A549 (cell line): ENCODE data around the gene VPS41. TPM values are rescaled to one million over a fixed set of nuclear protein-coding genes. Genes with fewer than 3 reads are reported as not detected.

Experiments used
- ATAC-seq, 2 experiments: fragments of 200-7000 bp in 1 of 2; fragments of >200 bp in 1 of 2; cut with Nextera tagmentation in 1 of 2; cut with Tn5 transposase in 1 of 2; 3 replicates each; pipeline versions ENCODE4 v1.8.0 to v1.9.1; 2018 to 2020; ENCODE audit warnings: mild to moderate bottlenecking in 1 of 2, moderate library complexity in 1 of 2
- CTCF ChIA-PET: fragments of 300-600 bp; sonication (Branson Sonifier 250); formaldehyde crosslinking; extraction: SDS; loops from one replicate; lab custom pipeline; 2021; ENCODE audit warnings: antibody characterized with exemption, inconsistent platforms; lab: Yijun Ruan, JAX
- POLR2A ChIA-PET: fragments of 350-600 bp; formaldehyde crosslinking; extraction: SDS; loops from one replicate; lab custom pipeline; 2021; ENCODE audit warnings: antibody characterized with exemption, inconsistent platforms; lab: Yijun Ruan, JAX
- DNase-seq, 2 experiments: peaks; one replicate each; pipeline versions ENCODE4 v3.0.0 to v3.0.0-alpha.2; 2011 to 2016; ENCODE audit warnings: low read depth in 1 of 2, low spot score in 1 of 2
- FAIRE-seq: peaks from 2 replicates; lab custom pipeline; 2011; peaks lifted over from hg19 to GRCh38; lab: Jason Lieb, UNC
- H3K27ac ChIP-seq, 2 experiments: fragments of >200 bp; sonication (Bioruptor Twin); formaldehyde crosslinking; 3 replicates each; pipeline ENCODE4 v1.5.1; 2016 to 2017
- H3K4me1 ChIP-seq: fragments of >200 bp; sonication (Bioruptor Twin); formaldehyde crosslinking; 3 replicates; pipeline ENCODE4 v1.6.1; 2016
- H3K4me2 ChIP-seq: fragments of >200 bp; sonication (Bioruptor Twin); formaldehyde crosslinking; 3 replicates; pipeline ENCODE4 v1.6.1; 2016
- H3K4me3 ChIP-seq: fragments of >200 bp; sonication (Bioruptor Twin); formaldehyde crosslinking; 3 replicates; pipeline ENCODE4 v1.5.1; 2016
- H3K9me3 ChIP-seq: fragments of >200 bp; sonication (Bioruptor Twin); formaldehyde crosslinking; 3 replicates; pipeline ENCODE4 v1.6.1; 2016
- CBX2 ChIP-seq: fragments of 200-600 bp; sonication (generic); IDR thresholded peaks from 2 replicates; pipeline ENCODE4 v1.6.1; 2016; ENCODE audit warnings: low read depth, mild to moderate bottlenecking, borderline replicate concordance
- CEBPB ChIP-seq, 2 experiments: fragments of >200 bp in 1 of 2; sonication (Bioruptor Twin) in 1 of 2; formaldehyde crosslinking in 1 of 2; IDR thresholded peaks; 2 replicates each; pipeline ENCODE4 v1.6.1; 2012 to 2016
- CHD4 ChIP-seq: fragments of 200-600 bp; sonication (generic); IDR thresholded peaks from 2 replicates; pipeline ENCODE4 v1.6.1; 2016; ENCODE audit warnings: antibody characterized with exemption, mild to moderate bottlenecking, borderline replicate concordance
- EHMT2 ChIP-seq: fragments of 200-600 bp; sonication (generic); IDR thresholded peaks from 2 replicates; pipeline ENCODE4 v1.6.1; 2016; ENCODE audit warnings: antibody characterized with exemption, low read depth, mild to moderate bottlenecking, moderate library complexity
- ESRRA ChIP-seq: fragments of 150-350 bp; IDR thresholded peaks from 2 replicates; pipeline ENCODE4 v1.6.1; 2014; ENCODE audit warnings: mild to moderate bottlenecking, low read length, borderline replicate concordance
- FOSB ChIP-seq: fragments of 250-450 bp; sonication (Bioruptor Pico); IDR thresholded peaks from 2 replicates; pipeline ENCODE4 v1.5.0; 2020; ENCODE audit warnings: mild to moderate bottlenecking, moderate library complexity
- FOSL2 ChIP-seq, 2 experiments: fragments of 450-650 bp in 1 of 2; fragments of >200 bp in 1 of 2; sonication (Bioruptor Twin) in 1 of 2; formaldehyde crosslinking; IDR thresholded peaks; 2 replicates each; pipeline versions ENCODE4 v1.5.0 to v1.6.1; 2016 to 2020; ENCODE audit warnings: mild to moderate bottlenecking in 1 of 2, moderate library complexity in 1 of 2
- HOXB13 ChIP-seq: fragments of 250-450 bp; sonication (Bioruptor Pico); IDR thresholded peaks from 2 replicates; pipeline ENCODE4 v1.5.0; 2020; ENCODE audit warnings: low read depth, mild to moderate bottlenecking, moderate library complexity
- JUN ChIP-seq, 2 experiments: fragments of >200 bp; sonication (Bioruptor Twin); formaldehyde crosslinking; IDR thresholded peaks; 2 replicates in 1 of 2; 3 replicates in 1 of 2; pipeline ENCODE4 v1.6.1; 2016 to 2017
- JUNB ChIP-seq: fragments of >200 bp; sonication (Bioruptor Twin); formaldehyde crosslinking; IDR thresholded peaks from 2 replicates; pipeline ENCODE4 v1.6.1; 2016
- MYC ChIP-seq: IDR thresholded peaks from 2 replicates; pipeline ENCODE4 v1.6.1; 2012; ENCODE audit warnings: mild to moderate bottlenecking, inconsistent platforms, low read length, improper control_type of control experiment, borderline replicate concordance
- NFE2L2 ChIP-seq: fragments of 150-350 bp; conservative IDR thresholded peaks from 2 replicates; pipeline ENCODE4 v1.6.1; 2014; ENCODE audit warnings: low read length
- PHF8 ChIP-seq: fragments of 200-600 bp; sonication (generic); IDR thresholded peaks from 2 replicates; pipeline ENCODE4 v1.6.1; 2016; ENCODE audit warnings: low read depth, mild to moderate bottlenecking, antibody characterized with exemption, moderate library complexity, borderline replicate concordance
- POLR2AphosphoS2 ChIP-seq: conservative IDR thresholded peaks from 2 replicates; pipeline ENCODE4 v1.6.1; 2012; ENCODE audit warnings: low read length, improper control_type of control experiment, inconsistent platforms
- RAD21 ChIP-seq, 2 experiments: fragments of >200 bp in 1 of 2; sonication (Bioruptor Twin) in 1 of 2; formaldehyde crosslinking in 1 of 2; IDR thresholded peaks in 1 of 2; conservative IDR thresholded peaks in 1 of 2; 2 replicates in 1 of 2; 3 replicates in 1 of 2; pipeline ENCODE4 v1.6.1; 2012 to 2018; ENCODE audit warnings: inconsistent platforms in 1 of 2
- RCOR1 ChIP-seq: fragments of 150-350 bp; IDR thresholded peaks from 2 replicates; pipeline ENCODE4 v1.6.1; 2014; ENCODE audit warnings: antibody characterized with exemption, low read length, low read depth
- SREBF2 ChIP-seq: fragments of 450-650 bp; IDR thresholded peaks from 2 replicates; pipeline ENCODE4 v1.6.1; 2014; ENCODE audit warnings: mild to moderate bottlenecking, moderate library complexity
- ZC3H11A ChIP-seq: fragments of 450-650 bp; IDR thresholded peaks from 2 replicates; pipeline ENCODE4 v1.6.1; 2014; ENCODE audit warnings: antibody characterized with exemption, mild to moderate bottlenecking
- ZSCAN20 ChIP-seq: fragments of 250-450 bp; sonication (Bioruptor Pico); IDR thresholded peaks from 2 replicates; pipeline ENCODE4 v1.8.0; 2022; ENCODE audit warnings: mild to moderate bottlenecking, moderate library complexity
- WGBS: methylation state at CpG from one replicate; pipeline ENCODE4 v1.1.6; 2017; ENCODE audit errors: missing lambda C conversion rate; 5-methylcytosine and 5-hydroxymethylcytosine counted together
- polyA plus RNA-seq, 4 experiments: library from polyadenylated mRNA; depleted of rRNA in 3 of 4; stranded (reverse); fragments of >200 nt; fragmentation: RNase III in 1 of 4; extraction: RNeasy Plus Mini Kit Qiagen cat#74134 plus additional on column Dnase treatment in 1 of 4; gene quantifications; 2 replicates in 3 of 4; 3 replicates in 1 of 4; pipeline ENCODE4 v1.2.3, GENCODE V29; 2011 to 2017
- TF ChIP-seq, protein P1 (sequence below): fragments of 450-650 bp; IDR thresholded peaks from 2 replicates; pipeline ENCODE4 v1.6.1; 2014; ENCODE audit warnings: antibody characterized with exemption
- TF ChIP-seq, protein P2 (sequence below): fragments of >200 bp; sonication (Bioruptor Twin); formaldehyde crosslinking; IDR thresholded peaks from 3 replicates; pipeline ENCODE4 v1.5.1; 2016
- TF ChIP-seq, protein P3 (sequence below): fragments of 200-600 bp; sonication (generic); IDR thresholded peaks from 2 replicates; pipeline ENCODE4 v1.6.1; 2016; ENCODE audit warnings: antibody characterized with exemption, mild to moderate bottlenecking, moderate library complexity
- TF ChIP-seq, protein P4 (sequence below): fragments of >200 bp; sonication (Bioruptor Twin); formaldehyde crosslinking; IDR thresholded peaks from 2 replicates; pipeline ENCODE4 v1.6.1; 2016

The VPS41 gene
- polyA plus RNA-seq, 2 of the 4 experiments (the other 2 are of a cell fraction) = 24.6 to 59.9 TPM

DNA sequence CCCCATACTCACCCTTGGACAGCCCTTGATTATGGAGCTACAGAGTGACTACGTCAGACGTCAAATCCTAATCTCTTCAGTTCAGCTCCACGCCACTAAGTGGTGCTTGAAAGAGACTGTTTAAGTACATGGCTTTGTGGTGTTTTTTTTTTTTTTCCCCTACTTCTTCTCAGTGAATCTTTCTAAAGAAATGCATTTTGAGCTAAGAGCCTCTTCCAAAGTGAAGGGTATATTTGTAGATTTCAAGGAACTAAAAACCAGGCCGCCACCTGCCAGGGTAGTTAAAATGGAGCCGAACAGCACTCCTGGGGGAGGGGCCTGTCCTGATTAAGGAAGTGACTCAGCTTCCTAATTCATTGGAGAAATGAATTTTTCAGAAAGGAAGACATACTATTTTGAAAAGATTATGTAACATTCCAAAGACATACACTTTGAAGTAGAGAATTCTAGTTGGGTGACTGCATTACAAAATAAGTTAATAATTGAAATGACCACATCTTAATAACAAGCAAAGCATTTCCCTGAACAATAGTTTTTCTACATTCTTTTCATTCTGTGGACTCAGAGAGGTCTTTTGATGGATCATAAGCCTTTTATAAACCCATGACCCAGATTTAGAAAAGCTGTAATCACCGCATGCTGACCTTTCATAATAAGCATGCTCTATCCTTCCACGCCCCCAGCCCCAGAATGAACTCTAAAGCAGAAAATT lies 20.6 kb upstream of the VPS41 start:
- peak overlapping the region; percentile 25; the same call in 2 of the 3 replicates for H3K4me2 ChIP-seq
- 81% methylated on average over 7 of the region's 7 CpGs for WGBS
- no peaks in the 10 kb centered on the region for H3K9me3 ChIP-seq
- peaks cover 9% of the 10 kb centered on the region; the same call in 1 of the 3 replicates for H3K4me1 ChIP-seq
- no peak for ATAC-seq
- FAIRE-seq = no peak
- DNase-seq = peak in 1 of 2 experiments; percentile 20
- H3K4me3 ChIP-seq = no peak overlapping the region
- H3K27ac ChIP-seq = 0 out of 6 replicates have a peak overlapping the region, but pooled peaks of 1 of the 2 experiments have one; percentile 11
- TF ChIP-seq, protein P1, sequence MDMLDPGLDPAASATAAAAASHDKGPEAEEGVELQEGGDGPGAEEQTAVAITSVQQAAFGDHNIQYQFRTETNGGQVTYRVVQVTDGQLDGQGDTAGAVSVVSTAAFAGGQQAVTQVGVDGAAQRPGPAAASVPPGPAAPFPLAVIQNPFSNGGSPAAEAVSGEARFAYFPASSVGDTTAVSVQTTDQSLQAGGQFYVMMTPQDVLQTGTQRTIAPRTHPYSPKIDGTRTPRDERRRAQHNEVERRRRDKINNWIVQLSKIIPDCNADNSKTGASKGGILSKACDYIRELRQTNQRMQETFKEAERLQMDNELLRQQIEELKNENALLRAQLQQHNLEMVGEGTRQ = no peak
- no peak for TF ChIP-seq FOSL2 (IDR thresholded peaks at IDR 0.05)
- TF ChIP-seq FOSL2 (CRISPR knock-in tag; IDR thresholded peaks at IDR 0.05) = 0 out of 2 replicates have a peak, but pooled peaks have one; percentile 12
- no peak for TF ChIP-seq FOSB (CRISPR knock-in tag)
- TF ChIP-seq, protein P2, sequence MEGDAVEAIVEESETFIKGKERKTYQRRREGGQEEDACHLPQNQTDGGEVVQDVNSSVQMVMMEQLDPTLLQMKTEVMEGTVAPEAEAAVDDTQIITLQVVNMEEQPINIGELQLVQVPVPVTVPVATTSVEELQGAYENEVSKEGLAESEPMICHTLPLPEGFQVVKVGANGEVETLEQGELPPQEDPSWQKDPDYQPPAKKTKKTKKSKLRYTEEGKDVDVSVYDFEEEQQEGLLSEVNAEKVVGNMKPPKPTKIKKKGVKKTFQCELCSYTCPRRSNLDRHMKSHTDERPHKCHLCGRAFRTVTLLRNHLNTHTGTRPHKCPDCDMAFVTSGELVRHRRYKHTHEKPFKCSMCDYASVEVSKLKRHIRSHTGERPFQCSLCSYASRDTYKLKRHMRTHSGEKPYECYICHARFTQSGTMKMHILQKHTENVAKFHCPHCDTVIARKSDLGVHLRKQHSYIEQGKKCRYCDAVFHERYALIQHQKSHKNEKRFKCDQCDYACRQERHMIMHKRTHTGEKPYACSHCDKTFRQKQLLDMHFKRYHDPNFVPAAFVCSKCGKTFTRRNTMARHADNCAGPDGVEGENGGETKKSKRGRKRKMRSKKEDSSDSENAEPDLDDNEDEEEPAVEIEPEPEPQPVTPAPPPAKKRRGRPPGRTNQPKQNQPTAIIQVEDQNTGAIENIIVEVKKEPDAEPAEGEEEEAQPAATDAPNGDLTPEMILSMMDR = no peak
- no peak for TF ChIP-seq POLR2AphosphoS2
- ChIA-PET CTCF (interaction anchor here (1.4 kb wide), 1 partner anchor 11 kb away, joined by 4 read pairs; no protein-coding TSS in a partner anchor), POLR2A (interaction anchor here (1.2 kb wide), 1 partner anchor 21 kb away, joined by 3 read pairs; the partner anchor contains the start of gene VPS41)

DNA sequence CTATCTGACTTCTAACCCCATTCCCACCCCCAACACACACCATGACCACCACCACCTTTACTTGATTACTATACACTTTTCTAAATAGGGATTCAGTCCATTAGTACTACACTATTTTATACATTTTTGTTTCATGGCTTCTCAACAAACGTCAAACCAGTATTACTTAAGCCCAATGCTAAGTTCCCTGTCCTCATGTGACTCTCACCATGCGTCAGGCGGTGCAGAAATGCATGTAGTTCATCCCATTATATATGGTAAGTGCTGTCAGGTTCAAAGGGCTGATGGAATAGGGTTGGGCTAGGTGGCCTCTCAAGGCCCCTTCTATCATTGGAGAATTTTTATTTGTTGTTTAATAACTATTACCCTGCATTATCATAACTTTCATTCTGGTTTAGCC lies 19.5 kb upstream of the VPS41 start:
- POLR2A ChIA-PET = no interaction called here
- TF ChIP-seq EHMT2 (no peak), JUNB (no peak), ZC3H11A (no peak), FOSB (CRISPR knock-in tag) (no peak), CHD4 (no peak), MYC (no peak), SREBF2 (no peak), RCOR1 (no peak), CEBPB (IDR thresholded peaks at IDR 0.05) (no peak), NFE2L2 (no peak), PHF8 (no peak), HOXB13 (CRISPR knock-in tag) (no peak), ZSCAN20 (no peak), RAD21 (conservative IDR thresholded peaks at IDR 0.05 in 1 of 2, IDR thresholded peaks at IDR 0.05 in 1 of 2) (no peak), ESRRA (no peak), CBX2 (no peak), JUN (IDR thresholded peaks at IDR 0.05) (no peak)
- TF ChIP-seq, protein P3, sequence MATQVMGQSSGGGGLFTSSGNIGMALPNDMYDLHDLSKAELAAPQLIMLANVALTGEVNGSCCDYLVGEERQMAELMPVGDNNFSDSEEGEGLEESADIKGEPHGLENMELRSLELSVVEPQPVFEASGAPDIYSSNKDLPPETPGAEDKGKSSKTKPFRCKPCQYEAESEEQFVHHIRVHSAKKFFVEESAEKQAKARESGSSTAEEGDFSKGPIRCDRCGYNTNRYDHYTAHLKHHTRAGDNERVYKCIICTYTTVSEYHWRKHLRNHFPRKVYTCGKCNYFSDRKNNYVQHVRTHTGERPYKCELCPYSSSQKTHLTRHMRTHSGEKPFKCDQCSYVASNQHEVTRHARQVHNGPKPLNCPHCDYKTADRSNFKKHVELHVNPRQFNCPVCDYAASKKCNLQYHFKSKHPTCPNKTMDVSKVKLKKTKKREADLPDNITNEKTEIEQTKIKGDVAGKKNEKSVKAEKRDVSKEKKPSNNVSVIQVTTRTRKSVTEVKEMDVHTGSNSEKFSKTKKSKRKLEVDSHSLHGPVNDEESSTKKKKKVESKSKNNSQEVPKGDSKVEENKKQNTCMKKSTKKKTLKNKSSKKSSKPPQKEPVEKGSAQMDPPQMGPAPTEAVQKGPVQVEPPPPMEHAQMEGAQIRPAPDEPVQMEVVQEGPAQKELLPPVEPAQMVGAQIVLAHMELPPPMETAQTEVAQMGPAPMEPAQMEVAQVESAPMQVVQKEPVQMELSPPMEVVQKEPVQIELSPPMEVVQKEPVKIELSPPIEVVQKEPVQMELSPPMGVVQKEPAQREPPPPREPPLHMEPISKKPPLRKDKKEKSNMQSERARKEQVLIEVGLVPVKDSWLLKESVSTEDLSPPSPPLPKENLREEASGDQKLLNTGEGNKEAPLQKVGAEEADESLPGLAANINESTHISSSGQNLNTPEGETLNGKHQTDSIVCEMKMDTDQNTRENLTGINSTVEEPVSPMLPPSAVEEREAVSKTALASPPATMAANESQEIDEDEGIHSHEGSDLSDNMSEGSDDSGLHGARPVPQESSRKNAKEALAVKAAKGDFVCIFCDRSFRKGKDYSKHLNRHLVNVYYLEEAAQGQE = no peak
- TF ChIP-seq, protein P4, sequence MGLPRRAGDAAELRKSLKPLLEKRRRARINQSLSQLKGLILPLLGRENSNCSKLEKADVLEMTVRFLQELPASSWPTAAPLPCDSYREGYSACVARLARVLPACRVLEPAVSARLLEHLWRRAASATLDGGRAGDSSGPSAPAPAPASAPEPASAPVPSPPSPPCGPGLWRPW = no peak
- TF ChIP-seq, protein P2 = no peak
- DNase-seq = no peak
- no peak for FAIRE-seq
- Histone ChIP-seq H3K9me3 (no peaks in the 10 kb centered on the region), H3K4me2 (no peak overlapping the region), H3K4me3 (no peak overlapping the region), H3K4me1 (peaks cover 9% of the 10 kb centered on the region; the same call in 1 of the 3 replicates), H3K27ac (no peak overlapping the region)
- ATAC-seq = no peak
- 84% methylated on average over 3 of the region's 3 CpGs for WGBS
- CTCF ChIA-PET = no interaction called here
